H1 (cell line): ENCODE data around the gene ASPRV1. TPM values are rescaled to one million over a fixed set of nuclear protein-coding genes. Genes with fewer than 3 reads are reported as not detected.

Experiments
- CTCF ChIA-PET: fragments of 300-600 bp; sonication (Branson Sonifier 250); formaldehyde crosslinking; loops from one replicate; lab custom pipeline; 2021; ENCODE audit not compliant: partially characterized antibody; lab: Charles Lee
- POLR2A ChIA-PET: fragments of 300-600 bp; sonication (Branson Sonifier 250); formaldehyde crosslinking; loops from one replicate; lab custom pipeline; 2021; ENCODE audit warnings: inconsistent platforms; ENCODE audit not compliant: partially characterized antibody; lab: Charles Lee
- DNase-seq, 2 experiments: peaks; one replicate each; pipeline versions ENCODE4 v3.0.0 to v3.0.0-alpha.2; 2010 to 2022; ENCODE audit warnings: low spot score in 2 of 2, low read depth in 1 of 2, mixed read lengths in 1 of 2
- FAIRE-seq: peaks from 2 replicates; lab custom pipeline; 2011; peaks lifted over from hg19 to GRCh38; lab: Jason Lieb, UNC
- H2AFZ ChIP-seq: 2 replicates; pipeline ENCODE4 v1.8.1; 2012; ENCODE audit warnings: low read length, inconsistent platforms
- H2AK5ac ChIP-seq: 2 replicates; pipeline ENCODE4 v1.6.1; 2013; ENCODE audit warnings: low read depth, low read length
- H2BK120ac ChIP-seq: replicated peaks from 2 replicates; pipeline ENCODE3; 2013; ENCODE audit warnings: low read depth, low read length, inconsistent platforms
- H2BK12ac ChIP-seq: 2 replicates; pipeline ENCODE4 v1.6.1; 2013; ENCODE audit warnings: low read depth, low read length
- H2BK15ac ChIP-seq: 2 replicates; pipeline ENCODE4 v1.6.1; 2013; ENCODE audit warnings: low read length
- H2BK20ac ChIP-seq: 2 replicates; pipeline ENCODE4 v1.6.1; 2013; ENCODE audit warnings: low read length
- H2BK5ac ChIP-seq: 2 replicates; pipeline ENCODE4 v1.6.1; 2013; ENCODE audit warnings: low read depth, low read length
- H3K14ac ChIP-seq: 2 replicates; pipeline ENCODE4 v1.6.1; 2013; ENCODE audit warnings: inconsistent platforms; ENCODE audit not compliant: insufficient read length
- H3K18ac ChIP-seq: 2 replicates; pipeline ENCODE4 v1.6.1; 2013; ENCODE audit warnings: low read length; ENCODE audit errors: extremely low read depth
- H3K23ac ChIP-seq: 2 replicates; pipeline ENCODE4 v1.6.1; 2013; ENCODE audit warnings: inconsistent platforms; ENCODE audit not compliant: insufficient read length
- H3K23me2 ChIP-seq: 2 replicates; pipeline ENCODE4 v1.6.1; 2013; ENCODE audit warnings: low read depth, low read length
- H3K27ac ChIP-seq: 2 replicates; pipeline ENCODE4 v1.6.1; 2011; ENCODE audit warnings: low read depth, low read length, inconsistent platforms
- H3K27me3 ChIP-seq, 4 experiments: replicated peaks in 1 of 4; 1 replicate in 1 of 4; 2 replicates in 3 of 4; pipeline versions ENCODE4 v1.6.1 to v1.8.1; 2011 to 2013; ENCODE audit warnings: low read length in 3 of 4, mild to moderate bottlenecking in 3 of 4, inconsistent platforms in 2 of 4, mixed read lengths in 2 of 4, moderate library complexity in 1 of 4; ENCODE audit not compliant: control insufficient read depth in 3 of 4, insufficient read depth in 3 of 4; ENCODE audit errors: extremely low read depth in 1 of 4
- H3K36me3 ChIP-seq, 4 experiments: 2 replicates each; pipeline versions ENCODE4 v1.6.1 to v1.8.1; 2011 to 2013; ENCODE audit warnings: mild to moderate bottlenecking in 4 of 4, low read length in 3 of 4, moderate library complexity in 2 of 4, control low read depth in 1 of 4, inconsistent platforms in 1 of 4; ENCODE audit not compliant: insufficient read depth in 4 of 4, control insufficient read depth in 2 of 4
- H3K4ac ChIP-seq: replicated peaks from 2 replicates; pipeline ENCODE3; 2013; ENCODE audit warnings: low read length, low read depth, mixed read lengths, inconsistent platforms; ENCODE audit not compliant: insufficient read length
- H3K4me1 ChIP-seq, 4 experiments: replicated peaks in 1 of 4; 1 replicate in 1 of 4; 2 replicates in 3 of 4; pipeline versions ENCODE4 v1.6.1 to v1.8.1; 2011 to 2013; ENCODE audit warnings: low read length in 3 of 4, inconsistent platforms in 2 of 4, mixed read lengths in 1 of 4; ENCODE audit not compliant: insufficient read depth in 4 of 4, control insufficient read depth in 3 of 4
- H3K4me2 ChIP-seq, 2 experiments: 2 replicates each; pipeline versions ENCODE4 v1.6.1 to v1.8.1; 2011 to 2013; ENCODE audit warnings: low read depth in 2 of 2, low read length in 2 of 2, control low read depth in 1 of 2, inconsistent platforms in 1 of 2, mild to moderate bottlenecking in 1 of 2; ENCODE audit not compliant: insufficient read depth in 1 of 2
- H3K4me3 ChIP-seq, 4 experiments: fragments of 200-600, 300-600 bp in 1 of 4; sonication (generic), shearing (Covaris generic), sonication (Bioruptor Twin) in 1 of 4; 2 replicates each; pipeline versions ENCODE4 v1.5.1 to v1.8.1; 2011 to 2016; ENCODE audit warnings: low read length in 4 of 4, low read depth in 3 of 4, control low read depth in 2 of 4, inconsistent platforms in 2 of 4, mild to moderate bottlenecking in 2 of 4, mixed read lengths in 1 of 4, moderate library complexity in 1 of 4; ENCODE audit not compliant: insufficient read depth in 2 of 4; ENCODE audit errors: extremely low read depth in 1 of 4
- H3K56ac ChIP-seq: replicated peaks from 2 replicates; pipeline ENCODE3; 2013; ENCODE audit warnings: low read depth, mild to moderate bottlenecking, mixed read lengths, low read length, inconsistent platforms; ENCODE audit not compliant: insufficient read length
- H3K79me1 ChIP-seq: 2 replicates; pipeline ENCODE4 v1.6.1; 2013; ENCODE audit warnings: low read depth, low read length, control low read depth
- H3K79me2 ChIP-seq, 2 experiments: 2 replicates each; pipeline versions ENCODE4 v1.6.1 to v1.8.1; 2012 to 2013; ENCODE audit warnings: low read length in 2 of 2, mild to moderate bottlenecking in 2 of 2, inconsistent platforms in 1 of 2; ENCODE audit not compliant: insufficient read depth in 2 of 2, control insufficient read depth in 1 of 2
- H3K9ac ChIP-seq, 4 experiments: replicated peaks in 1 of 4; 1 replicate in 1 of 4; 2 replicates in 3 of 4; pipeline versions ENCODE4 v1.6.1 to v1.8.1; 2011 to 2013; ENCODE audit warnings: low read depth in 3 of 4, low read length in 3 of 4, control low read depth in 2 of 4, mild to moderate bottlenecking in 2 of 4, moderate library complexity in 2 of 4, inconsistent platforms in 1 of 4; ENCODE audit errors: extremely low read depth in 1 of 4
- H3K9me3 ChIP-seq, 2 experiments: 2 replicates each; pipeline versions ENCODE4 v1.6.1 to v1.8.1; 2012 to 2013; ENCODE audit warnings: mild to moderate bottlenecking in 2 of 2, moderate library complexity in 2 of 2, control low read depth in 1 of 2, inconsistent platforms in 1 of 2, low read depth in 1 of 2, low read length in 1 of 2, mixed read lengths in 1 of 2; ENCODE audit not compliant: insufficient read depth in 2 of 2
- H4K20me1 ChIP-seq, 2 experiments: replicated peaks in 1 of 2; 2 replicates each; pipeline versions ENCODE3 to v1.8.1; 2011 to 2013; ENCODE audit warnings: inconsistent platforms in 2 of 2, low read length in 2 of 2, mild to moderate bottlenecking in 1 of 2; ENCODE audit not compliant: insufficient read depth in 2 of 2, control insufficient read depth in 1 of 2
- H4K5ac ChIP-seq: 2 replicates; pipeline ENCODE4 v1.6.1; 2013; ENCODE audit warnings: low read length, low read depth, mixed read lengths, inconsistent platforms; ENCODE audit not compliant: insufficient read length
- H4K8ac ChIP-seq: 2 replicates; pipeline ENCODE4 v1.8.0; 2013; ENCODE audit warnings: mild to moderate bottlenecking, moderate library complexity, low read length, inconsistent platforms; ENCODE audit not compliant: insufficient read depth; ENCODE audit errors: extremely low read depth
- H4K91ac ChIP-seq: replicated peaks from 2 replicates; pipeline ENCODE3; 2013; ENCODE audit warnings: low read length, mixed read lengths, inconsistent platforms; ENCODE audit not compliant: insufficient read length
- CTCF ChIP-seq, 3 experiments: IDR thresholded peaks; 1 replicate in 2 of 3; 2 replicates in 1 of 3; pipeline versions ENCODE4 v1.5.1 to v1.6.1; 2011; ENCODE audit warnings: low read length in 3 of 3, mild to moderate bottlenecking in 3 of 3, inconsistent platforms in 2 of 3, low read depth in 1 of 3, moderate library complexity in 1 of 3; ENCODE audit not compliant: insufficient read depth in 1 of 3; ENCODE audit errors: control extremely low read depth in 1 of 3
- POU5F1 ChIP-seq: IDR thresholded peaks from 2 replicates; pipeline ENCODE4 v1.6.1; 2011; ENCODE audit warnings: low read depth, mild to moderate bottlenecking, low read length, moderate library complexity
- WGBS, 2 experiments: shearing (Covaris generic) in 1 of 2; methylation state at CpG; one replicate each; pipeline versions ENCODE4 v1.1.6 to v1.1.7; 2013 to 2015; ENCODE audit warnings: low lambda C conversion rate in 2 of 2, mixed read lengths in 2 of 2, inconsistent platforms in 1 of 2, low coverage in 1 of 2, missing lambda C conversion rate in 1 of 2; ENCODE audit not compliant: insufficient replicate concordance in 2 of 2, insufficient coverage in 1 of 2, insufficient read length in 1 of 2; ENCODE audit errors: extremely low coverage in 1 of 2, missing lambda C conversion rate in 1 of 2; 5-methylcytosine and 5-hydroxymethylcytosine counted together
- polyA plus RNA-seq, 7 experiments: library from polyadenylated mRNA; depleted of rRNA in 3 of 7; stranded (reverse) in 5 of 7; unstranded in 2 of 7; fragments of >200 nt in 5 of 7; fragments of 200-250 nt in 2 of 7; gene quantifications; 1 replicate in 5 of 7; 2 replicates in 1 of 7; 4 replicates in 1 of 7; pipeline versions ENCODE4 v1.2.1 to v1.2.3, GENCODE V29; 2011 to 2013; ENCODE audit warnings: missing spikeins in 2 of 7, mixed read lengths in 2 of 7
- total RNA-seq: library from RNA; stranded (reverse); fragmentation: NEBNext Ultra II Directional; extraction: Animal tissue kit (Norgen Biotek cat#: 25700); gene quantifications from 2 replicates; pipeline ENCODE4 v1.2.1, GENCODE V29; 2021

Gene ASPRV1
- total and polyA plus RNA-seq, 2 of the 8 experiments (the other 6 are each of a cell fraction or from before 2014, with no cell fraction given), result 0.59 to 0.95 TPM

GRCh38 chr2:69995511-69995910 is 34.1 kb upstream of the ASPRV1 start:
- no peak overlapping the region for H3K18ac ChIP-seq
- H4K5ac ChIP-seq, result no peak overlapping the region
- H2BK5ac ChIP-seq, result no peak overlapping the region
- DNase-seq, result no peak
- no peaks in the 10 kb centered on the region for H3K9me3 ChIP-seq
- no peak for FAIRE-seq
- H3K9ac ChIP-seq, result no peak overlapping the region
- no peak overlapping the region for H2AK5ac ChIP-seq
- no peak overlapping the region for H2BK20ac ChIP-seq
- no peak overlapping the region for H3K4me2 ChIP-seq
- no peak overlapping the region for H4K8ac ChIP-seq
- no peak overlapping the region for H3K23ac ChIP-seq
- no peak overlapping the region for H3K14ac ChIP-seq
- no peak overlapping the region for H2BK12ac ChIP-seq
- peaks cover 0 to 2% (median 0%) of the 10 kb centered on the region in 4 experiments; a peak in 1 of 8 replicates for H3K36me3 ChIP-seq
- no peak overlapping the region for H2BK120ac ChIP-seq
- H2AFZ ChIP-seq, result no peak overlapping the region
- H3K4me1 ChIP-seq, result peaks cover 0 to 11% (median 7%) of the 10 kb centered on the region in 4 experiments; a peak in 5 of 7 replicates
- no peak overlapping the region for H3K4me3 ChIP-seq
- H3K4ac ChIP-seq, result no peak overlapping the region
- WGBS, 2 experiments, result 87% methylated on average over 3 of the region's 3 CpGs; no CpG with 5 or more reads in 1 of the 2 experiments
- H2BK15ac ChIP-seq, result no peak overlapping the region
- no peaks in the 10 kb centered on the region for H4K20me1 ChIP-seq
- H4K91ac ChIP-seq, result no peak overlapping the region
- no peaks in the 10 kb centered on the region; the same call in 1 of the 2 replicates for H3K23me2 ChIP-seq
- CTCF ChIA-PET, result no interaction called here
- H3K79me1 ChIP-seq, result no peaks in the 10 kb centered on the region
- H3K79me2 ChIP-seq, result no peaks in the 10 kb centered on the region
- no peak overlapping the region for H3K56ac ChIP-seq
- H3K27me3 ChIP-seq, result no peaks in the 10 kb centered on the region
- H3K27ac ChIP-seq, result no peak overlapping the region
- POLR2A ChIA-PET, result no interaction called here
- TF ChIP-seq POU5F1 (no peak), CTCF (IDR thresholded peaks at IDR 0.05; ENCODE audit: control extremely low read depth in 1 of 3, insufficient read depth in 1 of 3, low read depth in 1 of 3, low read length in 3 of 3) (no peak)
